Left kidney (tissue), 2 donors: Measurements from ENCODE around the gene CYP17A1. TPM values are rescaled to one million over a fixed set of nuclear protein-coding genes. Genes with fewer than 3 reads are reported as not detected.

Experiments used
- DNase-seq: peaks from one replicate; pipeline ENCODE4 v3.0.0-alpha.2; 2013
- polyA plus RNA-seq: library from polyadenylated mRNA; unstranded; fragments of 120-200 nt; gene quantifications from one replicate; pipeline ENCODE4 v1.2.1, GENCODE V29; 2013; ENCODE audit not compliant: insufficient read length

The CYP17A1 gene
- polyA plus RNA-seq, 1 donor: 0.42 TPM

GRCh38 chr10:102808380-102808779 is 28.8 kb downstream of the CYP17A1 start:
- DNase-seq: no peak

DNA sequence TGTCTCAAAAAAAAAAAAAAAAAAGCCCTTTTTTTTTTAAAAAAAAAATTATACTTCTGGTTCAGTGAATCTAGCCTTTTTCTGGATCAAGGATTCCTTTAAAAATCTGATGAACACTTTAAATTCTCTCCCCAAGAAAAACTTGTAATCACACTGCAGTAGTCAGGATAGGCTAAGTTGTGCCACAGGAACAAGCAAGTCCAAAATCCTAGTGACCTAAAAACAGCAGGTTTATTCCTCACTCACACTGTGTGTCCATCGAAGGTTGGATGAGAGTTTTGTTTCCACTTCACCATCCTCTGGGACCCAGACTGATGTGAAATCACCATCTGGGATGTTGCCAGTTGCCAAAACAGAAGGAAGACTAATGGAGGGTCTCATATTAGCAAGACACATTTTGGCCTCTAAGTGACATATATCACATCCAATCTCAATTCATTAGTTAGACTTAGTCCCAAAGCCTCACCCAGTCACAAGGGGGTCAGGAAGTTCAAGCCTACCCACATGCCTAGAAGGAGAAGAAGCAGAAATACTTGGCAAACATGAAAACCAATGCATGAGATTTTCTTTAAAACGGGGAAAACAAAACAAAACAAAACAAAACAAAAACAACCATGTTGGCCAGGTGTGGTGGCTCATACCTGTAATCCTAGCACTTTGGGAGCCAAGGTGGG is 32.7 kb downstream of the CYP17A1 start:
- DNase-seq: no peak

- no peak for DNase-seq
Observed at GRCh38 chr10:102802920-102803534, 34.2 kb downstream of the CYP17A1 start.

- no peak for DNase-seq
Observed at GRCh38 chr10:102801978-102802377, 35.2 kb downstream of the CYP17A1 start.

GRCh38 chr10:102801496-102801895 is 35.7 kb downstream of the CYP17A1 start:
- DNase-seq: peak; percentile 31

- DNase-seq: no peak
Observed at GRCh38 chr10:102800611-102801335, 36.4 kb downstream of the CYP17A1 start.

GRCh38 chr10:102799691-102800471 is 37.3 kb downstream of the CYP17A1 start:
- DNase-seq: no peak

DNA sequence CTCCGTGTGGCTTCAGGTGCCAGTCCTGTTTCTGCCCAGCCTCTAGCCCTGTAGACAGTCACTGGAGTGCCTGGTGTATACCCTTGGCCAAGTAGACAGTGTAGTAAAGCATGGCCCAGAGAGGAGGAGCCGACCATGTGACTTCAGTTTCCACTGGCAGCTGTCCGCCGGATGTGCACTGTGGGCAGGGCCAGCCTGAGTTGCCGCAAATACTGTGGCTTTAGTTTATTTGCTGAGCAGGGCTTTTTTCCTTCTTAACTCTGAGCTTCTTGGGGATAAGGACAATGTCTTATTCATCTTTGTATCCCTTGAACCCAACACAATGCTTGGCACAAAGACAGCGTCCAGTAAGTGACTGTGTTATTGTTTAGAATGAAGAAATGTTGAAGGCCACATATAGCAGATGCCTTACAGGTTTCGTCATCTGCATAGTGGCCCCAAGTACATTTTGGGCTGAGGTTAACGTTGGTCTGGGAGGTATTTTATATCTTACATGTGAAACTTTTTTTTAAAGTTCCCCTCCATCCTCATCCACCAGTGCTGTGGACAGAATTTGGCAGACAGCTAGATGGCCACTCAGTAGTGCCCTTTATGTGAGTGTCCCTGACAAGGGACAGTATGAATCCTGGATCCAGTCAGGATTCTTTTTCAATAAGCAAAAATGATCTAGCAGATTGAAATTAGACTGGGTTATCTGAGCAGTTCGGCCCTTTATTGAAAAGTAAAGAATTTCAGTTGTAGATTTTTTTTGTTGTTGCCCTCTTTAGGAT is 40.6 kb downstream of the CYP17A1 start:
- peak; percentile 32 for DNase-seq

DNA sequence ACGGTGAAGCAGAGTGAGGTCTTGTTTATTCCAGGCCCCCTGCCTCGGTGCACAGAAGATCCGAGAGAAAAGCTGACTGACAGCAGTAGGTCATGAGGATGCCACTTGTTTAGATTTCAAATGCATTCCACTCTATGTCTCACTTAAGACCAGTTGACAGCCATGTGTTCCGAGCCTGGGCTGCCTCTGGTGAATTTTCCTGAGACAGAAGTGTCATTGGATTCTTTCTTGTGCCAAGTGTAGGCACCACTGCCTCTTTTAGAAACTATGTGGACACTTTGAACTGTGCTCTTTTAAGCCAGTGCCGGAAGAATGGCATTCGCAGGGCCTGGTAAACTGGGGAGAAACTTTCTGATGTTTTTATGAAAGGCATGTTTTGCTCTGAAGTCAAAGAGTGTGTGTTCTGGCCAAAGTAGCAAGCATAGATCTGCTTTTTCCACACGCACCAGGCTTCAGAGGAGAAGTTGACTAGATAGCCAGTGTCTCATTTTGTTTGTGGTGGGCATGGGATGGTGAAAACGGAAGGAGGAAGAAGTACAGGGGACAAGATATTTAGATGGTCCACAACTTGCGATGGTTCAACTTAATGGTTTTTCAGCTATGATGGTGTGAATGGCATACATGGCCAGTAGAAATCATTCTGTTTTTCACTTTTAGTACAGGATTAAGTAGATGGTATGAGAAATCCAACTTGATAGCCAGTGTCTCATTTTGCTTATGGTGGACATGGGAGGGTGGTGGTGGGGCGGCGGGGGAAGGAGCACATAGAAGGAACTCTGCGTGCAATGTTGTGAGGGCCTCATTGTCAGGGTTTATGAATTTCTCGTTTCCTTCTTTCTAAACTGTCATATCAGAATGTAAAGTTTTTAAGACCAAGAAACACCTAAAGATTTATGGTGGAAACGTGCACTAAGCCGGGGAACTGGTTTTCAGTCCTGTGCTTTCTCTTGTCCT is 41.5 kb downstream of the CYP17A1 start:
- DNase-seq: no peak

DNA sequence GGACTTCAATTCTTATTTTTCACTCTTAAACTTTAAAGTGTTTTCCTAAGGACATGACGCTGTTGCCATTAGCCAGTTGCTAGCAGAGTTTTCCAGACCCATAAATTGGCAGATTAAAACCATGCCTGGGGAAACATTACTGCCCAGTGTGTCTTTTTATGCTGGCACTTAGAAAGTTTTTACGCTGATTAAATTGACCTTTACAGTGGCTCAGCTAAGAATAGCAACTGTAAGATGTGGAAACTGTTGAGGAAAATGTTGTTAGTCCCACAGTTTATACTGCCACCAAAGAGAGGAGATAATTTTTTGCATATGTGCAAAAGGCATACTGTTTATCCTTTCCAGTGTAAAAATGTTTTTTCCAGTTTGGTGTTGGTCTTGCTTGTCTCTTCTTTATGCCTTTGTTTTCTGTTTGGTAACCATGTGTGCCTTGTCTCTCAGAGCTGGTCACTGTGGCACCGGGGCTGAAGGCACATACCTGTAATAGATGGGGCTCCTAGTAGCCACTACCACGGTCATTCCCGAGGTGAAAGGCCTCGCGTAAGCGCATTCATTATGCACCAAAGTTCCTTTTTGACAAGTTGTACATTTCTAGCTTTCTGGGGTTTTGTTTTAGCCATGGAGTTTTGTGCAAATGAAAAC is 45.3 kb downstream of the CYP17A1 start:
- no peak for DNase-seq

- no peak for DNase-seq
Observed at GRCh38 chr10:102785818-102786217, 51.4 kb downstream of the CYP17A1 start.

- no peak for DNase-seq
Observed at GRCh38 chr10:102783568-102783967, 53.6 kb downstream of the CYP17A1 start.

DNA sequence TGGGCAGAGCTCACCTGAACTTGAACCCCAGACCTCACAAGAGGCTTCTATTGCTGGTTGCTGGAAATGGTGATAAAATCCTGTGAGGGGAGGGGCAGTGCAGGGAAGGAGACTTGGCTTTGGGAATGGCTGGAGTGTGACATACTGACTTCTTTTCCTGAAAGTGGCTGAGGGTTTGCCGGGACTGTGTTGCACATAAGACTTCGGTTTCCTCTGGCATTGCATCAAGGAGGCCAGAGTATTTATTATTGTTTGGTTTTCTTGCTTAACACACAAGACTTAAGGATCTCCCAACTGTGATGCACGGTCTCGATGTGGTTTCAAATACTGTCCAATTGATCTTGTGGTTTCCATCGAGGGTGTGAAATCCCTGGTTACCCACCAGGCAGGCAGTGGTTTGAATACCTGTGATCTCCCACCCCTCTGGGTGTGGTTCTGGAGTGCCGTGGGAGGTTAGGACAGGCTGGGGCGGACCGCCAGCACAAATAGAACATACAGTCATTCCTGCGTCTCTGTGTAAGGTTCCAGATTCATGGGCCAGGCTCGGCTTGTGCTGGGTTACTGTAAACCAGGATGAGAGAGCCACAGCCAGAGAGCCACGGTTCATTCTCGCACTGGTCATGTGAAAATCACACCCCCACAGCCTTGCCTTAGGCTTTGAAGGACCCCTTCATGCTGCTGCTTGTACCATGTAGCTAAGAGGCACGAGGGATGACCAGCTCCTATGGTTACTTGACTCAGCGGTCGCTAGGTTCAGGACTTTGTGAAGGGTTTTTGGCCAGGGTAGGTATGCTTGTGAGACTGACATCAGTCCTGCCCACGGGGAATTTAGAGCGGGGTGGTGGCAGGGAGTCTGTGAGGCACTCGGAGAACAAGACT is 54.3 kb downstream of the CYP17A1 start:
- no peak for DNase-seq

- no peak for DNase-seq
Observed at GRCh38 chr10:102781921-102782557, 55.2 kb downstream of the CYP17A1 start.

- no peak for DNase-seq
Observed at GRCh38 chr10:102781090-102781920, 55.9 kb downstream of the CYP17A1 start.
